Kidney epithelial cell (primary cell): Measurements from ENCODE around the gene LZTS2. TPM values are rescaled to one million over a fixed set of nuclear protein-coding genes. Genes with fewer than 3 reads are reported as not detected.

ENCODE experiments used
- DNase-seq: peaks from one replicate; pipeline ENCODE4 v3.0.0-alpha.2; 2010; ENCODE audit warnings: low read depth
- H3K27me3 ChIP-seq: 2 replicates; pipeline ENCODE4 v1.6.0; 2011; ENCODE audit warnings: low read length; ENCODE audit not compliant: control insufficient read depth, insufficient read depth
- H3K36me3 ChIP-seq: 2 replicates; pipeline ENCODE4 v1.5.1; 2011; ENCODE audit warnings: low read length; ENCODE audit not compliant: control insufficient read depth, insufficient read depth
- H3K4me3 ChIP-seq: 2 replicates; pipeline ENCODE4 v1.5.1; 2011; ENCODE audit warnings: low read depth, mild to moderate bottlenecking, control low read depth, low read length
- CTCF ChIP-seq: IDR thresholded peaks from 2 replicates; pipeline ENCODE4 v1.5.1; 2011; ENCODE audit warnings: mild to moderate bottlenecking, moderate library complexity, low read length, control low read depth, inconsistent platforms; ENCODE audit not compliant: insufficient read depth, poor library complexity, severe bottlenecking
- total RNA-seq: library from RNA; depleted of rRNA; stranded (reverse); fragments of >200 nt; gene quantifications from 2 replicates; pipeline ENCODE4 v1.2.3, GENCODE V29; 2015

The LZTS2 gene
- total RNA-seq, 1 donor from 2014 or later: 125 TPM

- H3K36me3 ChIP-seq: peaks cover under 1% of the 10 kb centered on the region
- H3K4me3 ChIP-seq: no peak overlapping the region
- TF ChIP-seq CTCF: no peak
- peaks cover 6% of the 10 kb centered on the region for H3K27me3 ChIP-seq
- no peak for DNase-seq
Observed at GRCh38 chr10:101042118-101042517, 42.5 kb downstream of the LZTS2 start.

- H3K27me3 ChIP-seq: peaks cover 13% of the 10 kb centered on the region
- TF ChIP-seq CTCF: no peak
Observed at GRCh38 chr10:101042667-101043362, 43.2 kb downstream of the LZTS2 start.

GRCh38 chr10:101043363-101043707 is 43.7 kb downstream of the LZTS2 start:
- Histone ChIP-seq H3K4me3 (peak overlapping the region; percentile 49), H3K36me3 (no peaks in the 10 kb centered on the region), H3K27me3 (peaks cover 18% of the 10 kb centered on the region)
- TF ChIP-seq CTCF: no peak
- no peak for DNase-seq

More at GRCh38 chr10:101042667-101043362, 43.2 kb downstream of the LZTS2 start:
- DNase-seq: peak; percentile 88
- peak overlapping the region; percentile 49 for H3K4me3 ChIP-seq
- no peaks in the 10 kb centered on the region for H3K36me3 ChIP-seq

GRCh38 chr10:101044117-101044516 is 44.5 kb downstream of the LZTS2 start:
- TF ChIP-seq CTCF: no peak
- DNase-seq: no peak
- Histone ChIP-seq H3K4me3 (no peak overlapping the region), H3K27me3 (peaks cover 26% of the 10 kb centered on the region), H3K36me3 (no peaks in the 10 kb centered on the region)

- H3K36me3 ChIP-seq: no peaks in the 10 kb centered on the region
- no peak overlapping the region for H3K4me3 ChIP-seq
- H3K27me3 ChIP-seq: peaks cover 42% of the 10 kb centered on the region
- no peak for DNase-seq
- TF ChIP-seq CTCF: no peak
Observed at GRCh38 chr10:101046332-101047238, 47.0 kb downstream of the LZTS2 start.
